HCT116 (cell line): Measurements from ENCODE around the gene GRIN1.

Experiments
- EGR1 ChIP-seq: IDR thresholded peaks from 2 replicates; pipeline ENCODE4 v1.6.1; 2012; ENCODE audit warnings: low read depth
- SRF ChIP-seq: IDR thresholded peaks from 2 replicates; pipeline ENCODE4 v1.6.1; 2012; ENCODE audit warnings: low read depth
- TF ChIP-seq, protein P1 (sequence below), 3 experiments: fragments of 200-600 bp in 1 of 3; sonication (generic) in 1 of 3; IDR thresholded peaks in 2 of 3; conservative IDR thresholded peaks in 1 of 3; 2 replicates each; pipeline ENCODE4 v1.5.1; 2012 to 2017; ENCODE audit warnings: low read depth in 2 of 3, low read length in 2 of 3, antibody characterized with exemption in 1 of 3, borderline replicate concordance in 1 of 3, control low read depth in 1 of 3, mild to moderate bottlenecking in 1 of 3, mixed read lengths in 1 of 3, mixed run types in 1 of 3, moderate library complexity in 1 of 3; ENCODE audit not compliant: insufficient read depth in 1 of 3

DNA sequence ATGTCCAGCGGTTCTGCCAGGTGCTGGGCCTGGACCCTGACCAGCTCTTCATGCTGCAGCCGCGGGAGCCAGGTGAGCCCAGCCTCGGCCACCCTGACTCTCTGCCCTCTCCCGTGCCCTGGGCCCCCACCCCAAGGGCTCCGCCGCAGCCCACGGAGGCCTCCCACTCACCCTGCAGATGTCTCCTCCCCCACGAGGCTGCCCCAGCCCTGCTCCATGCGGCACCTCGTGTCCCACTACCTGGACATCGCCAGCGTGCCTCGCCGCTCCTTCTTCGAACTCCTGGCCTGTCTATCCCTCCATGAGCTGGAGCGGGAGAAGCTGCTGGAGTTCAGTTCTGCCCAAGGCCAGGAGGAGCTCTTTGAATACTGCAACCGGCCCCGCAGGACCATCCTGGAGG, 75.7 kb downstream of the GRIN1 start:
- TF ChIP-seq EGR1 (no peak), SRF (no peak)
- TF ChIP-seq, protein P1, sequence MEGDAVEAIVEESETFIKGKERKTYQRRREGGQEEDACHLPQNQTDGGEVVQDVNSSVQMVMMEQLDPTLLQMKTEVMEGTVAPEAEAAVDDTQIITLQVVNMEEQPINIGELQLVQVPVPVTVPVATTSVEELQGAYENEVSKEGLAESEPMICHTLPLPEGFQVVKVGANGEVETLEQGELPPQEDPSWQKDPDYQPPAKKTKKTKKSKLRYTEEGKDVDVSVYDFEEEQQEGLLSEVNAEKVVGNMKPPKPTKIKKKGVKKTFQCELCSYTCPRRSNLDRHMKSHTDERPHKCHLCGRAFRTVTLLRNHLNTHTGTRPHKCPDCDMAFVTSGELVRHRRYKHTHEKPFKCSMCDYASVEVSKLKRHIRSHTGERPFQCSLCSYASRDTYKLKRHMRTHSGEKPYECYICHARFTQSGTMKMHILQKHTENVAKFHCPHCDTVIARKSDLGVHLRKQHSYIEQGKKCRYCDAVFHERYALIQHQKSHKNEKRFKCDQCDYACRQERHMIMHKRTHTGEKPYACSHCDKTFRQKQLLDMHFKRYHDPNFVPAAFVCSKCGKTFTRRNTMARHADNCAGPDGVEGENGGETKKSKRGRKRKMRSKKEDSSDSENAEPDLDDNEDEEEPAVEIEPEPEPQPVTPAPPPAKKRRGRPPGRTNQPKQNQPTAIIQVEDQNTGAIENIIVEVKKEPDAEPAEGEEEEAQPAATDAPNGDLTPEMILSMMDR (IDR thresholded peaks at IDR 0.05 in 2 of 3, conservative IDR thresholded peaks at IDR 0.05 in 1 of 3; ENCODE audit: borderline replicate concordance in 1 of 3, insufficient read depth in 1 of 3, low read depth in 2 of 3, low read length in 2 of 3): no peak
